Smooth muscle cell (in vitro differentiated cells): ENCODE results near the gene GULP1. TPM values are rescaled to one million over a fixed set of nuclear protein-coding genes. Genes with fewer than 3 reads are reported as not detected.

Experiments used
- DNase-seq: peaks from one replicate; lab custom pipeline; 2025; ENCODE audit not compliant: unreplicated experiment; lab: John Stamatoyannopoulos, UW
- H2AFZ ChIP-seq: fragments of 200-600 bp; sonication (generic); 2 replicates; pipeline ENCODE4 v1.6.0; 2016; ENCODE audit warnings: antibody characterized with exemption, low read depth, mild to moderate bottlenecking
- H3F3A ChIP-seq: fragments of 200-600 bp; sonication (generic); 2 replicates; pipeline ENCODE4 v1.6.0; 2017; ENCODE audit warnings: antibody characterized with exemption, low read depth
- H3K27ac ChIP-seq: fragments of 200-600 bp; sonication (generic); 2 replicates; pipeline ENCODE4 v1.5.1; 2016; ENCODE audit warnings: low read depth, mild to moderate bottlenecking
- H3K27me3 ChIP-seq: fragments of 200-600 bp; sonication (generic); 2 replicates; pipeline ENCODE4 v1.6.1; 2016; ENCODE audit warnings: low read depth, mild to moderate bottlenecking
- H3K36me3 ChIP-seq: fragments of 200-600 bp; sonication (generic); 2 replicates; pipeline ENCODE4 v1.5.1; 2016; ENCODE audit warnings: low read depth
- H3K4me1 ChIP-seq: fragments of 200-600 bp; sonication (generic); 2 replicates; pipeline ENCODE4 v1.5.1; 2016; ENCODE audit warnings: low read depth
- H3K4me2 ChIP-seq: fragments of 200-600 bp; sonication (generic); 2 replicates; pipeline ENCODE4 v1.6.0; 2016; ENCODE audit warnings: mild to moderate bottlenecking
- H3K4me3 ChIP-seq: fragments of 200-600 bp; sonication (generic); 2 replicates; pipeline ENCODE4 v1.5.1; 2016; ENCODE audit warnings: mild to moderate bottlenecking
- H3K79me2 ChIP-seq: fragments of 200-600 bp; sonication (generic); 2 replicates; pipeline ENCODE4 v1.6.0; 2016; ENCODE audit warnings: low read depth, mild to moderate bottlenecking
- H3K9ac ChIP-seq: fragments of 200-600 bp; sonication (generic); 2 replicates; pipeline ENCODE4 v1.6.0; 2016; ENCODE audit warnings: low read depth
- H3K9me3 ChIP-seq: fragments of 200-600 bp; sonication (generic); replicated peaks from 2 replicates; pipeline ENCODE4 v1.5.1; 2016; ENCODE audit warnings: low read depth
- H4K20me1 ChIP-seq: fragments of 200-600 bp; sonication (generic); 2 replicates; pipeline ENCODE4 v1.6.0; 2016; ENCODE audit warnings: low read depth
- CTCF ChIP-seq: fragments of 200-600 bp; sonication (generic); IDR thresholded peaks from 2 replicates; pipeline ENCODE4 v1.5.1; 2017; ENCODE audit warnings: borderline replicate concordance, mild to moderate bottlenecking, antibody characterized with exemption; ENCODE audit not compliant: insufficient read depth, poor library complexity, severe bottlenecking
- WGBS: methylation state at CpG from one replicate; pipeline ENCODE4 v1.1.7; 2016; ENCODE audit warnings: low lambda C conversion rate; 5-methylcytosine and 5-hydroxymethylcytosine counted together
- polyA plus RNA-seq: library from polyadenylated mRNA; unstranded; fragments of >200 nt; fragmentation: Nextera tagmentation; extraction: Ambion mirVana; gene quantifications from 2 replicates; pipeline ENCODE4 v1.2.1, GENCODE V29; 2016
- total RNA-seq: library from RNA; depleted of rRNA; stranded (reverse); fragments of >200 nt; gene quantifications from 2 replicates; pipeline ENCODE4 v1.2.3, GENCODE V29; 2014

Gene GULP1
- total and polyA plus RNA-seq, 2 experiments from 2014 or later: 40.2 to 115 TPM

GRCh38 chr2:188285774-188286173 lies 5.9 kb upstream of the GULP1 start:
- no peaks in the 10 kb centered on the region for H4K20me1 ChIP-seq
- no peak for DNase-seq
- no peaks in the 10 kb centered on the region for H3K27me3 ChIP-seq
- no peaks in the 10 kb centered on the region for H3K9me3 ChIP-seq
- H3K4me3 ChIP-seq: no peak overlapping the region
- H3F3A ChIP-seq: peaks cover 5% of the 10 kb centered on the region
- WGBS: 87% methylated on average over 2 of the region's 2 CpGs
- H2AFZ ChIP-seq: no peak overlapping the region
- peaks cover 5% of the 10 kb centered on the region for H3K4me1 ChIP-seq
- no peak overlapping the region for H3K4me2 ChIP-seq
- peaks cover 7% of the 10 kb centered on the region for H3K79me2 ChIP-seq
- no peak overlapping the region for H3K9ac ChIP-seq
- no peaks in the 10 kb centered on the region for H3K36me3 ChIP-seq
- no peak overlapping the region for H3K27ac ChIP-seq
- no peak for TF ChIP-seq CTCF

GRCh38 chr2:188291142-188291616 lies 495 bp upstream of the GULP1 start:
- H2AFZ ChIP-seq: peak overlapping the region; percentile 90
- no peak for TF ChIP-seq CTCF
- peak overlapping the region; percentile 98 for H3K27ac ChIP-seq
- peak overlapping the region; percentile 92 for H3K9ac ChIP-seq
- peaks cover 22% of the 10 kb centered on the region for H3F3A ChIP-seq
- DNase-seq: no peak
- peaks cover 28% of the 10 kb centered on the region for H3K4me1 ChIP-seq
- H4K20me1 ChIP-seq: no peaks in the 10 kb centered on the region
- H3K79me2 ChIP-seq: peaks cover 28% of the 10 kb centered on the region
- WGBS: 0% methylated on average over 12 of the region's 12 CpGs
- peak overlapping the region; percentile 76 for H3K4me3 ChIP-seq
- H3K27me3 ChIP-seq: no peaks in the 10 kb centered on the region
- H3K4me2 ChIP-seq: peak overlapping the region; percentile 92
- no peaks in the 10 kb centered on the region for H3K36me3 ChIP-seq
- no peaks in the 10 kb centered on the region for H3K9me3 ChIP-seq

- Histone ChIP-seq H3K4me2 (peak overlapping the region; percentile 92), H2AFZ (peak overlapping the region; percentile 90), H3K9me3 (no peaks in the 10 kb centered on the region), H3K27ac (peak overlapping the region; percentile 98), H3K27me3 (no peaks in the 10 kb centered on the region), H3F3A (peaks cover 22% of the 10 kb centered on the region), H3K9ac (peak overlapping the region; percentile 92), H3K36me3 (no peaks in the 10 kb centered on the region), H4K20me1 (no peaks in the 10 kb centered on the region), H3K4me3 (peak overlapping the region; percentile 76), H3K79me2 (peaks cover 42% of the 10 kb centered on the region), H3K4me1 (peaks cover 36% of the 10 kb centered on the region)
- DNase-seq: peak; percentile 60
- under 1% methylated on average over 52 of the region's 54 CpGs for WGBS
- TF ChIP-seq CTCF: no peak
Observed at GRCh38 chr2:188292348-188293239, 920 bp downstream of the GULP1 start.
